CD4-positive, alpha-beta memory T cell (primary cell): Measurements from ENCODE around the gene OOEP. TPM values are rescaled to one million over a fixed set of nuclear protein-coding genes. Genes with fewer than 3 reads are reported as not detected.

Source experiments
- CTCF ChIA-PET: fragments of 350-600 bp; sonication (Branson Sonifier 250); formaldehyde crosslinking; loops from one replicate; lab custom pipeline; 2021; ENCODE audit warnings: inconsistent platforms; ENCODE audit not compliant: partially characterized antibody; lab: Charles Lee
- POLR2A ChIA-PET: fragments of 350-600 bp; sonication (Branson Sonifier 250); formaldehyde crosslinking; loops from one replicate; lab custom pipeline; 2021; ENCODE audit not compliant: partially characterized antibody; lab: Charles Lee
- DNase-seq, 5 donors: peaks; one replicate each; pipeline versions ENCODE4 v3.0.0 to v3.0.0-alpha.2; 2020 to 2022; ENCODE audit warnings: mixed read lengths in 1 of 5
- H3K27ac ChIP-seq: one replicate; pipeline ENCODE4 v1.7.0; 2013; ENCODE audit warnings: low read depth, low read length
- H3K27me3 ChIP-seq: 2 replicates; pipeline ENCODE4 v1.7.0; 2013; ENCODE audit warnings: mild to moderate bottlenecking, low read length, moderate library complexity; ENCODE audit not compliant: insufficient read depth
- H3K36me3 ChIP-seq: 2 replicates; pipeline ENCODE4 v1.7.0; 2013; ENCODE audit warnings: mild to moderate bottlenecking, low read length, moderate library complexity; ENCODE audit not compliant: insufficient read depth
- H3K4me1 ChIP-seq: 2 replicates; pipeline ENCODE4 v1.7.0; 2013; ENCODE audit warnings: mild to moderate bottlenecking, low read length, moderate library complexity; ENCODE audit not compliant: insufficient read depth
- H3K4me3 ChIP-seq, 2 donors: one replicate each; pipeline ENCODE4 v1.7.0; 2013; ENCODE audit warnings: low read length in 2 of 2, mild to moderate bottlenecking in 1 of 2
- H3K9me3 ChIP-seq, 2 donors: one replicate each; pipeline ENCODE4 v1.7.0; 2013; ENCODE audit warnings: low read length in 2 of 2, control low read depth in 1 of 2; ENCODE audit not compliant: control insufficient read depth in 1 of 2
- H3K27ac Mint-ChIP-seq, 7 donors: one replicate each; pipeline ENCODE4 v1.8.0; 2020 to 2021; ENCODE audit warnings: mixed read lengths in 7 of 7, mild to moderate bottlenecking in 6 of 7, inconsistent platforms in 3 of 7, moderate library complexity in 3 of 7
- H3K27me3 Mint-ChIP-seq, 2 donors: one replicate each; pipeline ENCODE4 v1.8.0; 2020 to 2021; ENCODE audit warnings: mixed read lengths in 2 of 2
- H3K36me3 Mint-ChIP-seq, 2 donors: one replicate each; pipeline ENCODE4 v1.8.0; 2020 to 2021; ENCODE audit warnings: mixed read lengths in 2 of 2, inconsistent platforms in 1 of 2, mild to moderate bottlenecking in 1 of 2
- H3K4me1 Mint-ChIP-seq, 4 donors: one replicate each; pipeline ENCODE4 v1.8.0; 2020 to 2021; ENCODE audit warnings: mixed read lengths in 4 of 4, mild to moderate bottlenecking in 1 of 4
- H3K4me3 Mint-ChIP-seq, 8 donors: one replicate each; pipeline ENCODE4 v1.8.0; 2020 to 2021; ENCODE audit warnings: mixed read lengths in 8 of 8, mild to moderate bottlenecking in 7 of 8, moderate library complexity in 6 of 8, inconsistent platforms in 3 of 8
- H3K9me3 Mint-ChIP-seq, 8 donors: one replicate each; pipeline ENCODE4 v1.8.0; 2020 to 2021; ENCODE audit warnings: mixed read lengths in 8 of 8, mild to moderate bottlenecking in 5 of 8, inconsistent platforms in 3 of 8, moderate library complexity in 1 of 8
- intact Hi-C: fragments of 100-400 bp; cut with micrococcal nuclease; formaldehyde crosslinking; loops from one replicate; pipeline ENCODE4 v1.15.1; 2023
- polyA plus RNA-seq, 2 donors: library from polyadenylated mRNA; unstranded; fragments of 300-500 nt; fragmentation: Illumina TruSeq; gene quantifications; one replicate each; pipeline ENCODE4 v1.2.3, GENCODE V29; 2021
- total RNA-seq, 2 experiments: library from RNA; stranded (reverse); gene quantifications; one replicate each; pipeline ENCODE4 v1.2.3, GENCODE V29; 2021

The OOEP gene
- total and polyA plus RNA-seq, 4 experiments from 2014 or later = 0.28 to 1.1 TPM; not detected in 2

- H3K4me3 ChIP-seq = no peak overlapping the region
- no peaks in the 10 kb centered on the region for H3K9me3 ChIP-seq
- ChIA-PET POLR2A (no interaction called here), CTCF (interaction anchor here (2.0 kb wide), 1 partner anchor 11 kb away, joined by 7 read pairs; no protein-coding TSS in a partner anchor)
- no peaks in the 10 kb centered on the region for H3K27me3 Mint-ChIP-seq
- no peaks in the 10 kb centered on the region for H3K27me3 ChIP-seq
- H3K4me3 Mint-ChIP-seq = no peak overlapping the region
- no peaks in the 10 kb centered on the region for H3K36me3 ChIP-seq
- H3K4me1 ChIP-seq = no peaks in the 10 kb centered on the region
- H3K9me3 Mint-ChIP-seq = no peaks in the 10 kb centered on the region
- no peaks in the 10 kb centered on the region for H3K36me3 Mint-ChIP-seq
- H3K4me1 Mint-ChIP-seq = no peaks in the 10 kb centered on the region
- no peak overlapping the region for H3K27ac ChIP-seq
- intact Hi-C loops = no loop called here
- H3K27ac Mint-ChIP-seq = peak overlapping the region in 1 of 7 donors; percentile 50
- no peak for DNase-seq
Observed at GRCh38 chr6:73339340-73339739, 30.4 kb downstream of the OOEP start.

DNA sequence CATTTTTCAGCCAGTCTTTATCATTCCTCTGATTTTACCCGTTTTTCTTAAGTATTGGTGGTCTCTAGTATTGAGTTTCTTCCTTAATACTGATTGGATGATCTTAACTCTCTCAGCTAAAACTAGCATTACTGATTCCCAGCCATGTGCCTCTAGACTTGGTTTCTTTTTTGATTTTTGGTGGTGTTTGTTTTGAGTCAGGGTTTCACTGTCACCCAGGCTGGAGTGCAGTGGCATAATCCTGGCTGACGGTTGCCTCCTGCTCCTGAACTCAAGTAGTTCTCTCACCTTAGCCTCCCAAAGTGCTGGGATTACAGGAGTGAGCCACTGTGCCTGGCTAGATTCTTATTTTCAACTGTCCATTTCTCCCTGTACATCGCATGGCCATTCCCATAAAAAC lies 40.5 kb downstream of the OOEP start:
- no peak overlapping the region for H3K4me3 Mint-ChIP-seq

DNA sequence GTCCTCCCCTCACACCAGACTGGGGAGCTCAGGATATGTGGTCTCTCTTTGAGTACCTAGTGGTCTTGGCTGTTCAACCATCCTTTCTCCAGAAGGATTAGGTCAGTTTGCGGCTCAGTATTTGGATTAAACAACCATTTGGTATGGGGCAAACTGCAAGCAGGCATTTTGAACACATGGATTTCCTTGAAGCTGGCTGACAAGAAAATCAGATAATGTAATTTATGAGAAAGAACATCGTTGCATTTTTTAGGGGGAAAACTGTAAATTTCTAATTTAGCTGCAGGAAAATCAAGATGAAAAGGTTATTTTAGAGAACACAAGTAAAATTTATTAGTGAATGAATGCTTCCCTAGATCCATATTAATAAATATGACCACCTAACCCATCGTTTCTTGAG lies 40.9 kb downstream of the OOEP start:
- peaks cover 0 to 4% (median 3%) of the 10 kb centered on the region in 4 donors for H3K4me1 Mint-ChIP-seq
- Histone ChIP-seq H3K27ac (no peak overlapping the region), H3K27me3 (no peaks in the 10 kb centered on the region), H3K4me3 (no peak overlapping the region), H3K9me3 (no peaks in the 10 kb centered on the region), H3K36me3 (no peaks in the 10 kb centered on the region), H3K4me1 (no peaks in the 10 kb centered on the region)
- ChIA-PET CTCF (interaction anchor here (0.5 to 8.8 kb wide), 13 partner anchors 10 to 916 kb away, joined by 3 to 87 read pairs (median 5); partner anchors contain the start of gene OOEP), POLR2A (no interaction called here)
- intact Hi-C loops = loop anchor here (5.0 to 10.0 kb wide), 2 partner anchors 64 to 196 kb away; partner anchors contain the start of gene KHDC1
- peaks cover 8 to 15% of the 10 kb centered on the region in 2 donors for H3K27me3 Mint-ChIP-seq
- H3K4me3 Mint-ChIP-seq = no peak overlapping the region
- no peak for DNase-seq
- H3K36me3 Mint-ChIP-seq = no peaks in the 10 kb centered on the region
- no peak overlapping the region for H3K27ac Mint-ChIP-seq
- H3K9me3 Mint-ChIP-seq = no peaks in the 10 kb centered on the region

More for the DNA sequence above, 40.5 kb downstream of the OOEP start:
- Mint-ChIP-seq H3K36me3 (no peaks in the 10 kb centered on the region), H3K9me3 (no peaks in the 10 kb centered on the region), H3K4me1 (peaks cover 0 to 4% (median 3%) of the 10 kb centered on the region in 4 donors), H3K27ac (no peak overlapping the region), H3K27me3 (peaks cover 8 to 15% of the 10 kb centered on the region in 2 donors)
- Histone ChIP-seq H3K9me3 (no peaks in the 10 kb centered on the region), H3K27ac (no peak overlapping the region), H3K27me3 (no peaks in the 10 kb centered on the region), H3K4me1 (no peaks in the 10 kb centered on the region), H3K4me3 (no peak overlapping the region), H3K36me3 (no peaks in the 10 kb centered on the region)
- CTCF ChIA-PET = interaction anchor here (0.5 to 8.8 kb wide), 8 partner anchors 12 to 916 kb away, joined by 3 to 87 read pairs (median 4); no protein-coding TSS in a partner anchor
- intact Hi-C loops = loop anchor here (5.0 to 10.0 kb wide), 2 partner anchors 64 to 197 kb away; partner anchors contain the start of gene KHDC1
- POLR2A ChIA-PET = no interaction called here
- DNase-seq = no peak

DNA sequence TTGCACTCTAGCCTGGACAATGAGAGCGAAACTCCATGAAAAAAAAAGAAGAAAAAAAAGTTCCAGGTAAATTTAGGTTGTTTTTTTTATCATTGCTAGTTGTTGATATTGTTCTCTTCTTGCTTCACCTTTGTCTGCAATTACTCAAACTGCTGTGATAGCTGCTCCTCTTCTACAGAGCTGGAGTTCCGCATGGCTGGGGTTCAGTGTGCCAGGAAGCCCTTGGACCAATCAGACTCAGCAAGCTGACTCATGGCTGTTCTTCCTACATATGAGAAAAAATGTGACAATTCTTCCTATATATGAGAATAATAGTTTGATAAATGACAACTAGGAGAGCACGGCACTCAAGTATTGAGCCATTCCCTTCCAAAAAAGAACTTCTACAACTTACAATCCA lies 44.0 kb downstream of the OOEP start:
- Mint-ChIP-seq H3K27ac (no peak overlapping the region), H3K36me3 (no peaks in the 10 kb centered on the region), H3K27me3 (peaks cover 6 to 12% of the 10 kb centered on the region in 2 donors), H3K9me3 (no peaks in the 10 kb centered on the region), H3K4me3 (no peak overlapping the region), H3K4me1 (peaks cover 0 to 4% (median 3%) of the 10 kb centered on the region in 4 donors)
- no peak overlapping the region for H3K27ac ChIP-seq
- H3K27me3 ChIP-seq = no peaks in the 10 kb centered on the region
- H3K4me3 ChIP-seq = no peak overlapping the region
- no peaks in the 10 kb centered on the region for H3K36me3 ChIP-seq
- H3K9me3 ChIP-seq = no peaks in the 10 kb centered on the region
- DNase-seq = no peak
- intact Hi-C loops = loop anchor here (1.0 to 10.0 kb wide), 6 partner anchors 40 to 709 kb away; partner anchors contain the start of gene KHDC1
- no peaks in the 10 kb centered on the region for H3K4me1 ChIP-seq
- CTCF ChIA-PET = interaction anchor here (0.7 to 8.8 kb wide), 10 partner anchors 17 to 913 kb away, joined by 3 to 87 read pairs (median 4); no protein-coding TSS in a partner anchor
- POLR2A ChIA-PET = no interaction called here

DNA sequence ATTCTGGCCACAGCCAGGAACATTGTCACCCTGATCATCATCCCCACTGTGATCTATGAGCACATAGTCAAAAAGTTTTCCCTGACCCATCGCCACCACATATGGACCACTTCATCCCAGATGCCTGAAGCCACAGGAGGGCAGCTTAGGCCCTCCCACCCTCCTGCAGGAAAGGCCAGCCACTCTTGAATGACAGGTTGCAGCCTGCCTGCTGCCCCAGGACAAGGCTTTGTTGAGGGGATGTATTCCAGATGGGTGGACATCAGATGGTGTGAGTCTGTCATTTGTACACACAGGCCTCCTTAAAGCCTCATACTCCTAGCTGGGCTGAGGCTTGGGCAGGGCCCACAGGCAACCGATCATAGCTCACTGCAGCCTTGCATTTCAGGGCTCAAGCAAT lies 46.4 kb downstream of the OOEP start:
- intact Hi-C loops = loop anchor here (10.0 kb wide), 1 partner anchor 59 kb away; the partner anchor contains the start of gene KHDC1
- no peaks in the 10 kb centered on the region for H3K27me3 ChIP-seq
- no peaks in the 10 kb centered on the region for H3K9me3 ChIP-seq
- no peak overlapping the region for H3K4me3 ChIP-seq
- no peaks in the 10 kb centered on the region for H3K4me1 ChIP-seq
- H3K27ac ChIP-seq = no peak overlapping the region
- no peaks in the 10 kb centered on the region for H3K36me3 ChIP-seq
- peaks cover 0 to 4% (median 3%) of the 10 kb centered on the region in 4 donors for H3K4me1 Mint-ChIP-seq
- no peak for DNase-seq
- ChIA-PET CTCF (interaction anchor here (3.4 to 8.8 kb wide), 2 partner anchors 38 to 910 kb away, joined by 14 to 87 read pairs; no protein-coding TSS in a partner anchor), POLR2A (no interaction called here)
- peaks cover 1 to 5% of the 10 kb centered on the region in 2 donors for H3K27me3 Mint-ChIP-seq
- H3K27ac Mint-ChIP-seq = no peak overlapping the region
- H3K36me3 Mint-ChIP-seq = no peaks in the 10 kb centered on the region
- H3K4me3 Mint-ChIP-seq = no peak overlapping the region
- peaks cover 0 to 5% (median under 1%) of the 10 kb centered on the region in 8 donors for H3K9me3 Mint-ChIP-seq

Other genes with a start within 250 kb of the OOEP start
- not detected for gene KHDC1L, start 144.4 kb downstream of the OOEP start, total RNA-seq
- not detected for gene KHDC1L, start 144.4 kb downstream of the OOEP start, polyA plus RNA-seq
- 1 to 10 TPM; 1.7 TPM for gene KHDC1, start 106.7 kb downstream of the OOEP start, total RNA-seq
- 1 to 10 TPM; 1.0 to 3.5 TPM for gene KHDC1, start 106.7 kb downstream of the OOEP start, polyA plus RNA-seq
- not detected for gene DPPA5, start 15.6 kb downstream of the OOEP start, total RNA-seq
- not detected for gene DPPA5, start 15.6 kb downstream of the OOEP start, polyA plus RNA-seq
- gene KHDC3L, start 7.2 kb downstream of the OOEP start, total RNA-seq = not detected
- not detected for gene KHDC3L, start 7.2 kb downstream of the OOEP start, polyA plus RNA-seq
- gene DDX43, start 24.9 kb upstream of the OOEP start, total RNA-seq = 1 to 10 TPM in 1 of 2 experiments, under 1 TPM in 1; 0.81 to 1.9 TPM
- gene DDX43, start 24.9 kb upstream of the OOEP start, polyA plus RNA-seq = under 1 TPM; 0.49 to 0.70 TPM
- 10 to 100 TPM; 16.4 to 17.8 TPM for gene CGAS, start 82.4 kb upstream of the OOEP start, total RNA-seq
- gene CGAS, start 82.4 kb upstream of the OOEP start, polyA plus RNA-seq = 10 to 100 TPM in 1 of 2 donors, 1 to 10 TPM in 1; 6.4 to 19.9 TPM
- 10 to 100 TPM; 98.9 to 99.8 TPM for gene MTO1, start 91.8 kb upstream of the OOEP start, total RNA-seq
- gene MTO1, start 91.8 kb upstream of the OOEP start, polyA plus RNA-seq = 10 to 100 TPM; 31.7 to 40.9 TPM
- over 10,000 TPM; 15,632 to 16,691 TPM for gene EEF1A1, start 151.1 kb upstream of the OOEP start, total RNA-seq
- gene EEF1A1, start 151.1 kb upstream of the OOEP start, polyA plus RNA-seq = over 10,000 TPM; 10,358 to 12,185 TPM